ENCODE results near the gene LAMA4. TPM values are rescaled to one million over a fixed set of nuclear protein-coding genes. Genes with fewer than 3 reads are reported as not detected.

The LAMA4 gene
- polyA plus RNA-seq, 2 of the 4 experiments (the other 2 are of a cell fraction): 1.0 to 3.1 TPM

GRCh38 chr6:112191509-112192020, 62.8 kb downstream of the LAMA4 start:
- Histone ChIP-seq H3K4me2 (no peak overlapping the region), H3K27ac (no peak overlapping the region), H3K4me1 (no peaks in the 10 kb centered on the region), H3K9me3 (no peaks in the 10 kb centered on the region), H3K4me3 (no peak overlapping the region)
- CTCF ChIA-PET: interaction anchor here (0.8 to 1.6 kb wide), 2 partner anchors 11 to 105 kb away, joined by 3 to 4 read pairs; no protein-coding TSS in a partner anchor
- DNase-seq (ENCODE audit: low read depth in 1 of 2, low spot score in 1 of 2) (no peak), ATAC-seq (no peak), FAIRE-seq (no peak)
- TF ChIP-seq JUNB (IDR thresholded peaks at IDR 0.05): no peak
- no peak for TF ChIP-seq FOSB (CRISPR knock-in tag; IDR thresholded peaks at IDR 0.05)
- TF ChIP-seq ATOH8 (CRISPR knock-in tag; IDR thresholded peaks at IDR 0.05; ENCODE audit: low read depth): no peak
- TF ChIP-seq ZC3H11A (IDR thresholded peaks at IDR 0.05): no peak
- TF ChIP-seq RAD21 (conservative IDR thresholded peaks at IDR 0.05 in 1 of 2, IDR thresholded peaks at IDR 0.05 in 1 of 2): no peak
- no peak for TF ChIP-seq HEYL (CRISPR knock-in tag; IDR thresholded peaks at IDR 0.05)
- no peak for TF ChIP-seq EHMT2 (IDR thresholded peaks at IDR 0.05; ENCODE audit: low read depth)
- TF ChIP-seq RARB (CRISPR knock-in tag; IDR thresholded peaks at IDR 0.05): no peak
- no peak for TF ChIP-seq BCL3 (IDR thresholded peaks at IDR 0.05)
- TF ChIP-seq HOXB5 (CRISPR knock-in tag; IDR thresholded peaks at IDR 0.05): no peak
- no peak for TF ChIP-seq KDM5A (IDR thresholded peaks at IDR 0.05)
- no peak for TF ChIP-seq HOXA7 (CRISPR knock-in tag; IDR thresholded peaks at IDR 0.05)
- TF ChIP-seq POLR2AphosphoS2 (conservative IDR thresholded peaks at IDR 0.05; ENCODE audit: low read length): no peak
- no peak for TF ChIP-seq ZNF302 (CRISPR knock-in tag; IDR thresholded peaks at IDR 0.05)
- POLR2A ChIA-PET: no interaction called here
- 83% methylated on average over 7 of the region's 7 CpGs for WGBS (ENCODE audit: missing lambda C conversion rate)

GRCh38 chr6:112190164-112190563, 64.2 kb downstream of the LAMA4 start:
- ATAC-seq (no peak), FAIRE-seq (no peak), DNase-seq (ENCODE audit: low read depth in 1 of 2, low spot score in 1 of 2) (no peak)
- no peaks in the 10 kb centered on the region for H3K4me1 ChIP-seq
- ChIA-PET POLR2A (no interaction called here), CTCF (interaction anchor here (0.8 to 1.3 kb wide), 2 partner anchors 10 kb away, joined by 3 to 6 read pairs; no protein-coding TSS in a partner anchor)
- H3K4me2 ChIP-seq: no peak overlapping the region
- no peak overlapping the region for H3K27ac ChIP-seq
- H3K9me3 ChIP-seq: no peaks in the 10 kb centered on the region
- H3K4me3 ChIP-seq: no peak overlapping the region
- no peak for TF ChIP-seq GATA3 (IDR thresholded peaks at IDR 0.05; ENCODE audit: borderline replicate concordance)
- no peak for TF ChIP-seq ELK1 (IDR thresholded peaks at IDR 0.05; ENCODE audit: low read depth, low read length)
- TF ChIP-seq ESRRA (IDR thresholded peaks at IDR 0.05; ENCODE audit: borderline replicate concordance, low read length): no peak
- no peak for TF ChIP-seq CTCF (IDR thresholded peaks at IDR 0.05)
- TF ChIP-seq HOXB13 (CRISPR knock-in tag; IDR thresholded peaks at IDR 0.05; ENCODE audit: low read depth): no peak
- TF ChIP-seq POLR2AphosphoS2 (conservative IDR thresholded peaks at IDR 0.05; ENCODE audit: low read length): no peak
- no peak for TF ChIP-seq HMGXB4 (CRISPR knock-in tag; IDR thresholded peaks at IDR 0.05; ENCODE audit: borderline replicate concordance)
- TF ChIP-seq FOSL2 (IDR thresholded peaks at IDR 0.05): no peak
- TF ChIP-seq FOSL2 (CRISPR knock-in tag; IDR thresholded peaks at IDR 0.05): no peak
- WGBS (ENCODE audit: missing lambda C conversion rate): 74% methylated on average over 1 of the region's 1 CpG

All from A549 (cell line).